Body of pancreas (tissue), 4 donors: ENCODE data around the gene RSPH1.
"Not testable (repeated sequence)": the region's sequence is repeated elsewhere in the genome, so short reads cannot be mapped to it uniquely, and the experiment has no call there.

ENCODE experiments used
- CTCF ChIP-seq, 7 experiments: fragments of 450-650 bp in 4 of 7; fragments of 200-600 bp in 3 of 7; sonication (generic) in 3 of 7; IDR thresholded peaks; one replicate each; pipeline ENCODE4 v1.5.1; 2016 to 2019; ENCODE audit warnings: antibody characterized with exemption in 7 of 7
- POLR2A ChIP-seq, 3 donors: fragments of 450-650 bp; IDR thresholded peaks; one replicate each; pipeline ENCODE4 v1.6.1; 2016; ENCODE audit warnings: antibody characterized with exemption in 3 of 3, mild to moderate bottlenecking in 2 of 3

GRCh38 chr21:42469726-42470125 is 26.3 kb downstream of the RSPH1 start:
- TF ChIP-seq CTCF, POLR2A (IDR thresholded peaks at IDR 0.05): not testable (repeated sequence)
